Activated T-cell treated with anti-CD3 and anti-CD28 coated beads for 48 hours (primary cell): Measurements from ENCODE around the gene NEK6.
A peak's percentile ranks its signal among the peaks of the same experiment; 100 is the strongest.

Source experiments
- DNase-seq: peaks from one replicate; pipeline ENCODE4 v3.0.0-alpha.2; 2020; ENCODE audit warnings: low read depth

NEK6 gene

DNA sequence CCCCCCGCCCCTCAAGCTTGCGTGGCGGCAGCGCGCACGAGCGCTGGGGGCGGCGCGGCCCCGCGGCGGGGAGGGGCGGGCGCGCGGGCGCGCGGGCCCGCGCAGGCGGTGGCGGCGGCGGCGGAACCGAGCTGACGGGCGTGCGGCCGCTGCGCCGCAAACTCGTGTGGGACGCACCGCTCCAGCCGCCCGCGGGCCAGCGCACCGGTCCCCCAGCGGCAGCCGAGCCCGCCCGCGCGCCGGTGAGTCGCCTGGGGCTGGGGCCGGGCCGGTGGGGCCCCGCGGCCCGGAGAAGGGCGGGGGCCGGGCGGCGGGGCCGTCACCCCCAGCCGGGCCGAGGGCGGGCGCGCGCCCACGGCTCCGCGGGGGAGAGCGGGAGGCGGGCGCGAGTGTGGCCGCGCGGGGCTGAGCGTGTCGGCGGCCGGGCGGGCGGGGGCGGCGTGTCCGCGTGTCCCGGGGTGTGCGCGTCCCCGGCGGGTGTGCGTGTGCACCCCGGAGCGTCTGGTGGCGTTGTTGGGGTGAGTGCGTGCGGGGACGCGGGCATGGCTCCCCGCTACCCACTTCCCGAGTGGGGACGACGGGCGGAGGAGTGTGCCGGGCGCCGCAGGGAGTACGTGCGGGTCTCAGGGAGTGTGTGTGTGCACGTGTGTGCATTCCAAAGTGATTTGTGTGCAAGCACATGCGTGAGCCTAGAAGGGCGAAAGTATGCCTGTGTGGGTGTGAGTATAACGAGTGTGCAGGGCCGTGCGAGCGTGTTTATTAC is at the start of gene NEK6:
NEK6 (plus strand) TSS at position 106 of the 763 bp plus-strand sequence. CDS start 44,016 bp downstream, outside the sequence.
- peak; percentile 29 for DNase-seq

DNA sequence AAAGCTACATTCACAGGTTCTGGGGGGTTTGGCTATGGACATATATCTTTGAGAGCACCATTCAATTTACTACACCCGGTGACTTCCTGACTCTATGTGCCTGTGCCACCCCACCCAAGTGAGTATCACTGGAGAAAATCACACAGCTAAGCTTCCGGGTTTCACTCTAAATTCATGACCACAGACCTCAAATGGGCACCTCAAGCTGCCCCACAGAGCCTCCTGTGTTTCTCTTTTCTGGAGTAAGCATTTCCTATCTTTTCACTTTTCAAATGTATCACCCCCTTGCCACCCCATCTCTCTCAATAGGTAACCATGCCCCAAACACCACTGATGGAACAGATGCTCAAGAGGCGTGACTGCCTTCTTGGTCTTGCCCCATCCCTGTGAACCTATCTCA is 49.2 kb upstream of the NEK6 start:
- no peak for DNase-seq

DNA sequence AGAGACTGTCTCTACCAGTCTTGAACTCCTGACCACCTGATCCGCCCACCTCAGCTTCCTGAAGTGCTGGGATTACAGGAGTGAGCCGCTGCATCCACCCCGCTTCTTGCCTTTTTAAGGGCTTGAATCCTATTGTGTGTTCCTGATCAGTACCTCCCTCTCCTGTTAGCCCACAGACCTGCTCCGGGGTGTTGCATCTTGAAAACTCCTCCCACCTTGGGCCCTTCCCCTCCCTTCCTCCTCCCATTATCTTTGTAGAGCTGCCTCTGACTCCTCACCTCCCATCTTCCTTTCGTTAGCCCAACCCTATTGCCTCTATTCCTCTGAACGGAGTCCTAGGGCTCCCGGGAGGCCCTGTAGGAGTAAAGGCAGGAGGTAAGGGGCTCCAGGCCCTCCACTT is 48.5 kb upstream of the NEK6 start:
- DNase-seq: no peak

DNA sequence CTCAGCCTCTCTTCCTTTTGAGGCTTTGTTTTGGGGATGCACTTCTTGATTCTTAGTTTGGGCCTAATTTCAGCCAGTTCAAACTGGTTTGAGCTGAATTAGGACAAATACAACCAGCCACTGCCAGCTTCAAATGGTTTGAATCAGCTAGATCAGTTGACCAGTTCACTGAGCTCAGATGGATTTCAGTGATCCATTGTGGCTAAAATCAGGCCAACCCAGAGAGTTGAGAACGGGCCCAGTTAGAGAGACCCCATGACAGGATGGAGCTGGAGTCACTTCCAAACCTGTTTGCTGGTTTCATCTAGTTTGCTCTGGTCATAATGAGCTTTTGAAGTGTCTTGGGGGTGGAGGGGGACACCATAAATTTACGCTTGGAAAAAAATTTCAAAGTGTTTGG is 48.0 kb upstream of the NEK6 start:
- no peak for DNase-seq

DNA sequence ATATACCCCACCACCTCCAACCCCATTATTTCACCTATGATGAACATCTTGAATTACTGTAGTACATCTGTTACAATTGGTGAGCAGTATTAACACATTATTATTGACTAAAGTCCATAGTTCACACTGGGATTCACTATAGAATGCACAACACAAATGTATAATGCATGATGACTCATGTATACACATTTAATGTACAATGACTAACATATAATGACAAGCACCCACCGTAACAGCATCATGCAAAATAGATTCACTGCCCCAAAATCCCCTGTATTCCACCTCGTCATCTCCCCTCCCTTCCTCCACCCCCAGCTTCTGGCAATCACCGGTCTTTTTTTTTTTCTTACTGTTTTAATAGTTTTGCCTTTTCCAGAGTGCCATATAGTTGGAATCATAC is 47.1 kb upstream of the NEK6 start:
- peak; percentile 37 for DNase-seq

DNA sequence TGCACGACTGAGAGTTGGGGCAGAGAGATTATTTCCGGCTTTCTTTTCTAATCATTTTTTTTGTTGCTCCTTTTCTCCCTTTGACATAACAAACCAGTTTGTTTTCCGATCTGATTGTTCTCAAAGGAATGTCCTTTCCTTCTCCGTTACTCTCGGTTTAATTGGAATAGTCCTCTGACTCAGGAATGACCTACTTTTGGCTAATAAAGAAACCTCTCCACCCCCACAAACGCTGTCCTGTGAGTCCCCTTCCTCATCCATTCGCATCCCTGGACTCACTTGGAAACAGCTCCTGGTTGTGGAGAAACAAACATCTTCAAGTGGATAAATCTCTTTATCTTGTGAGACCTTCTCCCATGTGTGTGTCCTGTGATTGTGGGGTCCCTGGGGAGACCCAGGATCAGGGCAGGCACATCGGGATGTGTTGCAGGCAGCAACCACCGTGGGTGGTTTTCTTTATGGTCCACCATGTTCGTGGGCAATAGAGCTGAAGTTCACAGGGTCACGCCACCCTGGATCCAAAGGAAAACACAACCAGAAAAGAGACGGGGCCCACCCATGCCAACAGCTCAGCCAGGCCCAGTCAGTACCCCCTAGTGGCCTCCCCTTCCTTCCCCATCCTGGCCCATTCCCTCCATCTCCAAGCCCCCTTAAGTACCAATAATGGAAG is 45.2 kb upstream of the NEK6 start:
- DNase-seq: no peak

DNA sequence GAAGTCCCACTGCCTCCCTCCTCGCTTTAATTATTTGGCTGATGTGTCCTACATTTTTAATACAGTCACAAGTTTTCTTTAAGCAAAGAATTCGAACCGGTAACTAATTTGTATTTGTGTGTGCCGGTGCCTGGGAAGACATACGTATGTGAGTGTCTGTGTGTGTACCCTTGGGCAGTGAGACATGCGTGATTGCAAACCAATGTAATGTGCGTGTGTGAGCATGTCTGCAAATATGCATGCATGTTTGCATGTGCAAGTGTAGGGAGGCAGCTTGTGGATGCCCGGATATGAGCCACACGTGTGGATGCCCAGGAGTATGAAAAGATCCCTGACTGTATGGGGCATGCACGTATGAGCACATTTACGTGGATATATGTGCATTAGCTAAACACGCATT is 44.4 kb upstream of the NEK6 start:
- DNase-seq: no peak

DNA sequence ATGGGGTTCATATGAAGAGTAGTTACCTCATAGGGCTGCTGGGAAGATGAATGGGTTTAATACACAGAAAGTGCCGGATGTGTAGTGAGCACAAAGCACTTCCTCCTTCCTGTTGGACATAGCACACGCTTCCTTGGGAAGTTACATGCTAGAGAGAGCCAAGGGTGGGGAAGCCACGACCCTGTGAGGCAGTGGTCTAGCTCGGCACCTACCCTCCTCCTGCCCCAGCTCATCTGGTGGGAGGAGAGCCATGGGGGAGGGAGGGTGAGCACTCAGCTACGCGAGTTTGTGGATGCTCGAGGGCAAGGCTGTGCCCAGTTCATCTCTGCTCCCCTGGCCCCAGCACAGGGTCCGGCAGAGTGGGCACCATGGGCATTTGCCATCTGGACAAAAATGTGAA is 43.6 kb upstream of the NEK6 start:
- DNase-seq: no peak

DNA sequence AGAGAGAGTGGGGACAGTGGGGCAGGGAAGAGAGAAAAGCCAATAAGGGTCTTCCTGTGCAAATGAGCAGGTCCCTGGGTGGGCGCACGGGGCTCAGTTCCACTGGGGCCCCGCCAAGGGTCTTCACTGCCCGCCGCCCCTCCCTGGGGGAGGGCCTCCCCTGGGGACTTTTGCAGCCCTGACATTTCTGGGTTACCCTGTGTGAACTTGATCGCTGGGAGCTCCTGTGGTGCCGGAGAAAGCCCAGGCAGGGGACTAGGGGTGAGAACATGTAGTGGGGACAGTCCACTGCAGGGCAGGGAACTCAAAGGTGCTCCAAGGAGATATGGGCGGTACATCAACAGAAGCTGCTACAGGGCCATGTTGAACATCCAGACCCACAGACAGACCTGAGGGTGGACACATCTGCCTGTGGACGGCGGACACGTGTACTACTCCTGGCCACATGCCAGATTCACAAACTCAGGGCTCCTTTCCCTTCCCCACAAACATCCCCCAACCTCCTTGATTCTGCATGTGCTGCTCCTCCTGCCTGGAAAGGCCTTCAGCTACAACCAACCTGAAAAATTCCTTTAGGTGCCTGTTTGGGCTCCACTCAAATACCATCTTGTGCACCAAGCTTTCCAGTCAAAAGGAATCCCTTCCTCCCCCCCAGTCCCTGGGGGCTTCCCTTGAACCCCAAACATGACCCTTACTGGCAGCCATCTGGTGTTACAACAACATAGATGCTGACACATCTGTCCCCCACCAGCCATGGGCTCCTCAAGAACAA is 43.0 kb upstream of the NEK6 start:
- no peak for DNase-seq

DNA sequence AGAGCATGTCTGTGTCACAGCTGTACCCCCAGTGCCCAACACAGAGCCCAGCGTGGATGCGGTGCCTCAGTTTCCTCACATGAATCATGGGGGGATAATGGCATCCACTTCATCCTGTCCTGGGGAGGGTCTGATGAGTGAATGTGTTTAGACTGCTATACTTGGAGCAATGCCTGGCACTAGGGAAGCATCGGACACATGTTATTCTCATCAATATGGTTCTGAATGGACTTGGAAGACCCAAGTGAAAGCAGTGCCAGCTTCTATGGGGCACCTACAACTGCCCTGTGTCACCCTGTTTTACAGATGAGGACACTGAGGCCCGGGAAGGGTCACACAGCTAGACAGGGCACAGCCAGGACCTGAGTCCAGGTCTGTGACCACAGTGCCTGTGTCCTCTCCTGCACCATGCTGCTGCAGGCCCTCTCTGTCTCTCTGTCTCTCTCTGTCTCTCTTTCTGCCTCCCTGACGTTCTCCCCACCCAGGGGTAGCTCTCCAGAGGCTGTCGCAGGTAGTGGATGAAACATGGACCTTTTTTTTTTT is 42.3 kb upstream of the NEK6 start:
- DNase-seq: no peak

DNA sequence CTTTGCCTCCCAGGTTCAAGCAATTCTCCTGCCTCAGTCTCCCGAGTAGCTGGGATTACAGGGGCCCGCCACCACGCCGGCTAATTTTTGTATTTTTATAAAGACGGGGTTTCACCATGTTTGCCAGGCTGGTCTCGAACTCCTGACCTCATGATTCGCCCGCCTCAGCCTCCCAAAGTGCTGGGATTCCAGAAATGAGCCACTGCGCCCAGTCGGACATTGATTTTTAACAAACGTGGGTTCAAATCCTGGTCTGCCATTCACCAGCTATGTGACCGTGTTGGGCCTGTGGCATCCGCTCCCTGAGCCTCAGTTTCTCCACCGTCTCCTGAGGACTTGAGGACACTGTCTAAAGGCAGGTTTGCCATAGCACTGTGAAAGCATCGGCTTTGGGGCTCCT is 41.8 kb upstream of the NEK6 start:
- DNase-seq: no peak

DNA sequence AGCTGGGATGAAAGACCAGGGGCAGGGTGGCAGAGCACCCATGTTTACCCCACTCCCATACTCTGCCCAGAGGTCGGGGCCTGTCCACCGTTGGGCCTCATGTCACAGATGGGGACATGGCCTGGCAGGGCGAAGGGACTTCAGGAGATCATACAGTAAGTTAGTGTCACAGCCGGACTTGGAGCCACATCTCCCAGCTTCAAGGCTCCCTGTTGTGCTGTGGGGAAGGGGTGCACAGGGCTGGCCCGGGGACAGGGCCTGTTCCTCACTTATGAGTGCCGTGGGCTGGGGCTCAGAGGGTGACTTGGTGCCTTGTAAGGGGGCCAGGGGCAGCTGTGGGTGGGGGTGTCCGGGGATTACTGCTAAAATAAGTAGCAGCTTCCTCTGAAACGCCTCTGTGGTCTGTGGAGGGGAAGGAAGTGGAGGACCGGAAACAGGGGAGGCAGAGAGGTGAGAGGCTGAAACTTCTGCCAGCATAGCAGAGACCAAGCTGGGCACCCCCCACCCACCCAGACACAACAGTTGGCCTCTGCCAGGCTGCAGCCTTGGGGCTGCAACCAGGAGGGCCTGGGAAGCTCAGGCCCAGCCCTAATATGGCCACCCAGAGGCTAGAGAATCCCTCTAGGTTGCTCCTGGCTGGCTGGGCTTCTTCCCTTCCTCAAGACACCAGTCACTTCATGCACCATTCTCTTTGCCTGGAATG is 41.1 kb upstream of the NEK6 start:
- DNase-seq: peak; percentile 52

DNA sequence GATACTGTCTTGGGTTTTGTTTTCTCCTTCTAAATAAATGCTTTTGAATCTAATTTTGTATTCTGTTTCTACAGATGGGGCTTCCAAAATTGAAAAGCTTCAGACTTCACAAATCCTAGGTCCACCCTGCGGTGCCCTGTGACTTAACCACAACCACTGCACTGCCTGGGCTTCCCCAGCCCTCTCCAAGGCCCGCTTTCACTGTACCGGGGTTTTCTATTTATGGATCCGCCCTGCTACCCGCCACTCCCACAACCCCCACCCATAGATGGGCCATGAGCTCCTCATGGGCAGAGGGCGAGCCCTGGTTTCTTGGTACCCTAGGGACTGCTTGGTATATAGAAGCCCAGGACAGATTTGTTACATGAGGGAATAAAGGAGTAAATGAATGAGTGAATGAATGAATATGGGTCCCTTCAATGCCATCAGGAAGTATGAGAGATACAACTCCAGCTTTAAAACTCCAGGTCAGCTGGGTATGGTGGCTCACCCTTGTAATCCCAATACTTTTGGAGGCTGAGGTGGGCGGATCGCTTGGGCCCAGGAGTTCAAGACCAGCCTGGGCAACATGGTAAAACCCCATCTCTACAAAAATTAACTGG is 39.8 kb upstream of the NEK6 start:
- DNase-seq: no peak

DNA sequence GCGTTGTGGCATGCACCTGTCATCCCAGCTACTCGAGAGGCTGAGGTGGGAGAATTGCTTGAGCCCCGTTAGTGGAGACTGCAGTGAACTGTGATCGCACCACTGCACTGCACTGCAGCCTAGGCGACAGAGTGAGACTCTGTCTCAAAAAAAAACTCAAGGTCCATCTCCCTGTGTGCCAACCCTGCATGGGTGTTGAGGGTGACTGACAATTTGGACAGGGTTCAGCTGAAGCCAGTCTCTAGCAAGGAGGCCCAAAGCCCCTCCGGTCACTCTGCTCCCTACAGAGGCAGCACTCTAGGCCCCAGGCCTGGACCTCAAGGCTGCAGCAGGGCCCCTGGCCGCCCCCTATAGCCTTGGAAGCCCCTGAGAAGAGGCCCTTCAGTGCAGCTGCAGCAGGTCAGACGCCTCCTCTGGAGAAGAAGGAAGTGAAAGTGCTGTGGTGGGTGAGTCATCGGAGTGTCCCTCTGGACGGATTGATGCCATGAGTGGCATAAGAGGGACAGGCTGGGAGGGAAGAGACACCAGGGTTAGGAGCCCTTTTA is 39.2 kb upstream of the NEK6 start:
- DNase-seq: peak; percentile 31

DNA sequence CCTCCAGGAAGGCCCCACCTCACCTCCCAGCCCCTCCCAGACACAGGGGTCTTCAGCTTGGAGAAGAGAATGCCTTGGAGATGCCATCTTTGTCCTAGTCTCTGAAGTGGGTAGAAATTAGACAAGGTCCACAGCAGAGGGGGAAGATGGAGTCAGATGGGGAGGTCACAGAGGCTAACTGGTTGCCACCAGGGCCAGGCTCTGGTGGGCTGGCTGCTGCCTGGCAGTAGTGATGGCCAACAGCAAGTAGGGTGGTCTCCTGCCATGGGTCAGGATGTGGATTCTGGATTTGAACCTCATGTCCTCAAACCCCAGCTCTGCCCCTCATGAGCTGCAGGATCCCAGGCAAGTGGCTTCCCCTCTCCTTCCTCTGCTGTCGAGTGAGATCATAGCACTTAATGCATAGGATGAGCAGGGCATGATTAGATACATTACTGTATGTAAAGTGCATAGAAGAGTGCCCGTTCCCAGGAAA is 38.7 kb upstream of the NEK6 start:
- DNase-seq: no peak

DNA sequence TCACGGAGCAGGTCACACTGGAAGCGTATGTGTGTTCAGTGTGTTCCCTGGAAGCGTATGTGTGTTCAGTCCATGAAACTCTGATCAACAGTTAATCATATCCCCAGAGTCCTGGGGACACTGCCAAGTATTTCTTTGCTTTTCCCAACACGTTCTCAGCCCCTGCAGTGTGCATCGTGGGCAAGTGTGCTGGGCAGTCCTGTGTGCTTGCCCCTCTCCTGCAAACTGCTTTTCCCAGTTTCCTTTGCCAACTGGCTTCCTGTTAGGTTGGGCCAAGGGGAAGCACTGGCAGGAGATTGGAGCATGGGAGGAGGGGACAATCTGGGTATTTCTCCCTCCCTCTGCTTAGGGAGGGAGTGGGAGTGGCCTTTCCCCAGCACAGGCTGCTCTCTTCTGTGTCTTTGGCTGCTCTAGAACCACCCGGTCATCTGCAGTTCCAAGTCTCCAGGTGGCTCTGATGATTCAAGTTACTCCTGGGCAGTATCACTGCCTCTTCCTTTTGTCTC is 36.8 kb upstream of the NEK6 start:
- no peak for DNase-seq

DNA sequence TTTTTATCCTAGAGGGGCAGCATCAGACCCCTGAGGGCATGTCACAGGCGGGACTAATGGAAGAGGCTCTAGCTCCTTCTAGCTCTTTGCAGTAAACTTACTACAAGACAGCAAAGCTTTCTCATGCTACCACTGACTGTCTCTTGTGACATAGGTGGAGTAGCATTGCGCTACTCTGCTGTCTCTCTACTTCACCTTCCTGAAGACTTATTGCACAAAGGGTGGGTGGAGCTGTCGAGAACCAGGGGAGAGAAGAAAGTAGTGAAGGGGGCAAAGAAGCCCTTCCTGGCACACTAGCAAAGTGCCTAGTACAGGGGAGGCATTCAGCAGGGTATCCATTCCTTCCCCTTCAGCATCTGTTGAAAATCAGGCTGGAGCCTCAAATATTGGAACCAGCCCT is 36.1 kb upstream of the NEK6 start:
- DNase-seq: no peak

DNA sequence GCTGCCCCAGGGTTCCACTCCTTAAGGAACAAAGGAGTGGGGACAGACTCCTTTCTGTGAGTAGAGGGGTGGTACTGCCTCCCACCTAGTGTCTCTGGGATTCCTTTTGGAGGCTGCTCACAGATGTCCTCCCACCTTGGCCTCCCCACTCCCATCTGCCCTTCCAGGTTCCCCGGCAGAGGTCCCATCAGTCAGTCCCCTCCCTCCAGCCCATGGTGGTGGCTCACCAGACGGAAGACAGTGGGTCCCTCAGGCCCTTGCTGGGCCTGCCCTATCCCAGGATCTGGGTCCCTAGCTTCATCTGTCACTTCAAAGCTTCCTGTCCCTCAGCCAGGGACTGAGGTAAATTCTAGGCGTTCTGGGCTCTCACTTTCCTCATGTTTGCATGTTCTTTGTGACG is 35.6 kb upstream of the NEK6 start:
- DNase-seq: no peak

DNA sequence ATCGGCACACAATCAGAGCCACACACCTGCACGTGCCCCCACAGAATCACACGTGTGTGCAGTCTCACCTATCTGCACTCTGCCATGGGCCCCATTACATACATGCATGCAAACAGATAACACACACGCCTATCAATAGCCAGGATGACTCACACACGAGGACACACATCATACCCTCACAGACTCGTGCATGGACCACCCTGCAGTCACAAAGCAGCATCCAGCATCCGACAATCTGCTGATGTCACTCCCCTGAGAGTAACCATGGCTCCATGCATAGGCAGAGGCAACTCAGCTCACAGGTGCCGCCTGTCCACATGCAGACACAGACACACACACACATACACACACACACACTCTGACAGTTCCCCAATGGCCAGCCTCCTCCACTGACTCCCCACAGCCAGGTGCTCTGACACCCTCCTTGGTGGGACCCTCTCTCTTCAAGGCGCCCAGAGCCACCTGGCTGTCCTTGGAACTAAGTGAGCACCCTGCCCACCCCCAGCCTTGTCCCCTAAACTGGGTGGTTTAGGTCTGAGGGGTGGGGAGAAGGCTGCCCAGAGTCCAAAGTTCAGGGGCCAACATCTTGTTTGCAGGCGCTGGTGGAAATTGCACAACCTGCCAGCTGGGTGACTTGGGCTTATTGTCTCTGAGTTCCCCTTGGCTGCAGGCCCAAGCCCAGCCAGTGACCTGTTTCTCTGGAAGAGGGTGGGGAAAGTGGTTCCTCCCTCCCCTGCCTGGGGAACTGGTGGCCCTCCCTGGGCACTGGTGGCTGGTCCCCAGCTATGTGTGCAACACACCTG is 34.6 kb upstream of the NEK6 start:
- no peak for DNase-seq

DNA sequence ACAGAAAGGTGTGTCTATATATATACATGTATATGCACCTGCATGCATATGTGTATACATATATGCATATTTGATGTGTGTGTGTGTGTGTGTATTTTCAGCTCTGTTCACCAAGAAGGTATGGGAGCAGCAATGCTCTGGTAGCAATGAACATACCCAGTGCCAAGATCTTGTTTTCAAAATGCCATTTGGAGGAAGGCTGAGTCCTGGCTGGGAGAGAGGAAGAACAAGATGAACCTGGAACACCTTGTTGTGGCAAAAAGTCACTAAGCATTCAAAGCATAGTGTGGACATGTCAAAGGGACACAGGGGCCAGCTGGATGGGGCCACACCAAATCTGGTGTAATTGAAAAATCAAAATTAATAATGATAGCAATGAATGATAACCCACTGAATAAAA is 31.8 kb upstream of the NEK6 start:
- DNase-seq: no peak
